ENCODE data around the gene HIP1R. TPM values are rescaled to one million over a fixed set of nuclear protein-coding genes. Genes with fewer than 3 reads are reported as not detected.

HIP1R gene
- total RNA-seq, 1 experiment from 2014 or later = 33.1 TPM

DNA sequence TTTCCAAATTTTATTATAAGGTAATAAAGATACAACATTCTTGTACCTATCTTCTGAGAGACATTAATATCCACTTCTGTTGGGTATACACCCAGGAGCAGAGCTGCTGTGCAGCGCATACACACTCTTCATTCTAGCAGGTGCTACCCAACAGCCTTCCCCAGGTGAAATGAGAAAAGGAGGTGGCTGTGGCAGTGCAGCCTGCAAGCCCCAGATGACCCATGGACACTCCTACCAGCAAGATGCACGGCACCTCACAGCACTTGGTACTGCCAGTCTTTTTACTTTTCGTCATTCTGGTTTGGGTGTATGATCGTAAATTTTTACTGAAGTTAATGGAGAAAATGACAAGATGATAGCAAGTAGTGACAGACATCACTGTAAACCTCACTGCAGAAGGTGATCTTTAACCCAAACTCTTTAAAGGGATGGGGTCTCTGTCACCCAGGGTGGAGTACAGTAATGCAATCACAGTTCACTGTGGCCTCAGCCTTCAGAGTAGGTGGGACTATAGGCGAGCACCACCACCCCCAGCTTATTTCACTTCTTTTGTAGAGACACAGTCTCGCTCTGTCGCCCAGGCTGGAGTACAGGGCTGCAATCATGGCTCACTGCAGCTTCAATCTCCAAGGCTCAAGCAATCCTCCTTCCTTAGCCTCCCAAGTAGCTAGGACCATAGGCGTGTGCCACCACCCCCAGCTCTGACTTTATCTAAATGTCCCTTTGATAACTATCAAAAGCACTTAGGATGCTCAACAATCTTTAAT is 34.1 kb downstream of the HIP1R start:
- peaks cover 37% of the 10 kb centered on the region for H3K79me2 ChIP-seq (ENCODE audit: low read depth)
- BruUV-seq (replicated peaks) = no TSS peak
- no peak for TF ChIP-seq EZH2 (IDR thresholded peaks at IDR 0.05; ENCODE audit: low read depth)
- TF ChIP-seq, protein P1, sequence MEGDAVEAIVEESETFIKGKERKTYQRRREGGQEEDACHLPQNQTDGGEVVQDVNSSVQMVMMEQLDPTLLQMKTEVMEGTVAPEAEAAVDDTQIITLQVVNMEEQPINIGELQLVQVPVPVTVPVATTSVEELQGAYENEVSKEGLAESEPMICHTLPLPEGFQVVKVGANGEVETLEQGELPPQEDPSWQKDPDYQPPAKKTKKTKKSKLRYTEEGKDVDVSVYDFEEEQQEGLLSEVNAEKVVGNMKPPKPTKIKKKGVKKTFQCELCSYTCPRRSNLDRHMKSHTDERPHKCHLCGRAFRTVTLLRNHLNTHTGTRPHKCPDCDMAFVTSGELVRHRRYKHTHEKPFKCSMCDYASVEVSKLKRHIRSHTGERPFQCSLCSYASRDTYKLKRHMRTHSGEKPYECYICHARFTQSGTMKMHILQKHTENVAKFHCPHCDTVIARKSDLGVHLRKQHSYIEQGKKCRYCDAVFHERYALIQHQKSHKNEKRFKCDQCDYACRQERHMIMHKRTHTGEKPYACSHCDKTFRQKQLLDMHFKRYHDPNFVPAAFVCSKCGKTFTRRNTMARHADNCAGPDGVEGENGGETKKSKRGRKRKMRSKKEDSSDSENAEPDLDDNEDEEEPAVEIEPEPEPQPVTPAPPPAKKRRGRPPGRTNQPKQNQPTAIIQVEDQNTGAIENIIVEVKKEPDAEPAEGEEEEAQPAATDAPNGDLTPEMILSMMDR (conservative IDR thresholded peaks at IDR 0.05) = no peak
- no peaks in the 10 kb centered on the region for H3K9me2 ChIP-seq (ENCODE audit: insufficient read depth)
- no peak overlapping the region for H2AFZ ChIP-seq
- ChIA-PET CTCF (interaction anchor here (0.7 kb wide), 1 partner anchor 51 kb away, joined by 13 read pairs; no protein-coding TSS in a partner anchor), POLR2A (ENCODE audit: unreplicated experiment) (no interaction called here)
- H4K20me1 ChIP-seq (ENCODE audit: insufficient read depth) = peaks cover 42% of the 10 kb centered on the region
- no peak overlapping the region for H3K4me3 ChIP-seq
- no peak overlapping the region for H3K4me2 ChIP-seq
- H3K27me3 ChIP-seq (ENCODE audit: insufficient read depth, low read depth) = no peaks in the 10 kb centered on the region
- H3K4me1 ChIP-seq (replicated peaks; ENCODE audit: insufficient read depth) = no peaks in the 10 kb centered on the region
- H3K9me3 ChIP-seq (ENCODE audit: insufficient read depth, low read depth) = no peaks in the 10 kb centered on the region
- no peak overlapping the region for H3K27ac ChIP-seq
- peaks cover 15% of the 10 kb centered on the region; the same call in 1 of the 2 replicates for H3K36me3 ChIP-seq (ENCODE audit: low read depth)
- peaks cover 38% of the 10 kb centered on the region; the same call in 1 of the 2 replicates for H3F3A ChIP-seq (ENCODE audit: insufficient read depth, low read depth)
- intact Hi-C loops (cut with micrococcal nuclease; ENCODE audit: unreplicated experiment) = no loop called here
- DNase-seq = no peak

DNA sequence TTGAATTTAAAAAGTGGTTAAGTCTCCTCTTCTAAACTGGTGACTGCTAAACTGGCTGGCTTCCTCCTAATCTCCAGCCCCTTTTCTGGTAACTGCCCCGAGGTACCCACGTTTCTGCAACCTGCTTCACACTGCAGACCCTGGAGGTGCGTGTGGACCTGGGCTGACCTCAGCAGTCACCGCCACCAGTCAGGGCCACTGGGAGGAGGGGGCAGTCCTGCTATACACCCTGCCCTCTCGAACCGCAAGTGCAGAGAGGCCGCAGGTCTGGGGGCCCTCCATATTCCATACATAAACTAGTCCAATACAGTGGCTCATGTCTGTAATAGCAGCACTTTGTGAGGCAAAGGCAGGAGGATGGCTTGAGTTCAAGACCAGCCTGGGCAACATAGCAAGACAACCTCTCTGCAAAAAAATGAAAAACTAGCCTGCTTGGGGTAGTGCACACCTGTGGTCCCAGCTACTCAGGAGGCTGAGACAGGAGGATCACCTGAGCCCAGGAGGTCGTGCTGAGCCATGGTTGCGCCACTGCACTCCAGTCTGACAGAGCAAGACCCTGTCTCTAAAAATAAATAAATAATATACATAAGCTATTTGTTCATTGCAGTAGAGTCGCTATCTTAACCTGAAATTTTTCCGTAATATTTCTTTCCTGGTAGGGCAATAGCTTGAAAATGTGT is 35.0 kb downstream of the HIP1R start:
- Histone ChIP-seq H3K27ac (no peak overlapping the region), H3K9me2 (ENCODE audit: insufficient read depth) (no peaks in the 10 kb centered on the region), H3K4me2 (no peak overlapping the region), H3K79me2 (ENCODE audit: low read depth) (peaks cover 46% of the 10 kb centered on the region), H3K4me1 (replicated peaks; ENCODE audit: insufficient read depth) (no peaks in the 10 kb centered on the region), H3K27me3 (ENCODE audit: insufficient read depth, low read depth) (no peaks in the 10 kb centered on the region), H3F3A (ENCODE audit: insufficient read depth, low read depth) (peaks cover 31% of the 10 kb centered on the region; the same call in 1 of the 2 replicates), H2AFZ (no peak overlapping the region), H3K4me3 (no peak overlapping the region), H4K20me1 (ENCODE audit: insufficient read depth) (peaks cover 45% of the 10 kb centered on the region), H3K9me3 (ENCODE audit: insufficient read depth, low read depth) (no peaks in the 10 kb centered on the region), H3K36me3 (ENCODE audit: low read depth) (peaks cover 15% of the 10 kb centered on the region; the same call in 1 of the 2 replicates)
- no peak for TF ChIP-seq EZH2 (IDR thresholded peaks at IDR 0.05; ENCODE audit: low read depth)
- TF ChIP-seq, protein P1 (conservative IDR thresholded peaks at IDR 0.05) = no peak
- intact Hi-C loops (cut with micrococcal nuclease; ENCODE audit: unreplicated experiment) = no loop called here
- no peak for DNase-seq
- ChIA-PET CTCF (interaction anchor here (0.6 kb wide), 1 partner anchor 1927 kb away, joined by 3 read pairs; no protein-coding TSS in a partner anchor), POLR2A (ENCODE audit: unreplicated experiment) (no interaction called here)
- BruUV-seq (replicated peaks) = no TSS peak

- DNase-seq = no peak
- no peaks in the 10 kb centered on the region for H3K9me2 ChIP-seq (ENCODE audit: insufficient read depth)
- H3K79me2 ChIP-seq (ENCODE audit: low read depth) = peaks cover 54% of the 10 kb centered on the region
- no peak overlapping the region for H3K27ac ChIP-seq
- H3K4me1 ChIP-seq (replicated peaks; ENCODE audit: insufficient read depth) = no peaks in the 10 kb centered on the region
- no TSS peak for BruUV-seq (replicated peaks)
- peaks cover 49% of the 10 kb centered on the region for H4K20me1 ChIP-seq (ENCODE audit: insufficient read depth)
- no peaks in the 10 kb centered on the region for H3K9me3 ChIP-seq (ENCODE audit: insufficient read depth, low read depth)
- ChIA-PET CTCF (interaction anchor here (1.2 kb wide), 1 partner anchor 19 kb away, joined by 4 read pairs; no protein-coding TSS in a partner anchor), POLR2A (ENCODE audit: unreplicated experiment) (no interaction called here)
- TF ChIP-seq, protein P1 (conservative IDR thresholded peaks at IDR 0.05) = no peak
- TF ChIP-seq EZH2 (IDR thresholded peaks at IDR 0.05; ENCODE audit: low read depth) = no peak
- no peak overlapping the region for H2AFZ ChIP-seq
- no peak overlapping the region for H3K4me2 ChIP-seq
- intact Hi-C loops (cut with micrococcal nuclease; ENCODE audit: unreplicated experiment) = no loop called here
- H3K4me3 ChIP-seq = no peak overlapping the region
- H3K36me3 ChIP-seq (ENCODE audit: low read depth) = peaks cover 15% of the 10 kb centered on the region; the same call in 1 of the 2 replicates
- no peaks in the 10 kb centered on the region for H3K27me3 ChIP-seq (ENCODE audit: insufficient read depth, low read depth)
- H3F3A ChIP-seq (ENCODE audit: insufficient read depth, low read depth) = peaks cover 31% of the 10 kb centered on the region; the same call in 1 of the 2 replicates
Observed at GRCh38 chr12:122870867-122871664, 35.8 kb downstream of the HIP1R start.

Measured in PC-9 (cell line).